Measurements from ENCODE around the gene NCKAP5. TPM values are rescaled to one million over a fixed set of nuclear protein-coding genes. Genes with fewer than 3 reads are reported as not detected.

NCKAP5 gene
- total RNA-seq, 1 donor from 2014 or later = 2.8 TPM

DNA sequence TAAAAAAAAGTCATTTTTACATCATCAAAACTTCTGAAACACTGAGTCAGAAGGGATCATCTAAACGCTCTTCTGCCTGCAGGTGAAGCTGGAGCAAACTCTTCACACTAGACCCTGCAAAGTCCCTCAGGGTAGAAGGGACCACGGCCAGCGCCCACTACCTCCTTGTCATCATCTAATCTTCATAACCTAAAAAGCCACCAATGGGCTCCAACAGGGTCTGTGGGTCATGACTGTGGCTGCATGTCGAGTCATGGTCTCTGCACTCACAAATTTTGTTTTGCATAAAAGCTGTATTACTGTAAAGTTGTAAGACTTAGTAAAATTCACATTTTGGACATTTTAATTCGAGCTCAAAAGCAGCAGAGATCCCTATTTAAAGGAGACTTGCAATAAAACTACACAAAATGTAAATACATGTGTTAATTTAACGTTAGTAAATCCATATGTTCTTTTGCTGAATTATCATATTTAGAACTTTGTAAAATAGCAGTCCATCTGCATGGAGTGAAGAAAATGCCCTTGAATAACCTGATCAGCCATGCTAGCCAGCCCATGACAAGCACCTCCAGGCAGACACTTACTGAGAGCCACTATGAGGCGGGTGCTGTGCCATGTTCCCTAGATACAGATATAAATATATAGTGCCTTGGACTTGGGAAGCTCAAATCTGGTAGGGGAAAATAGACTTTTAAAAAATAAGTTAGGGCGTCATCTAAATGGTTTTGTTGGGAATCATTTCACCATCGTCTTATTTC is 461.0 kb downstream of the NCKAP5 start:
- DNase-seq (peak; percentile 52), ATAC-seq (peak; percentile 98)
- intact Hi-C loops (cut with micrococcal nuclease) = no loop called here

DNA sequence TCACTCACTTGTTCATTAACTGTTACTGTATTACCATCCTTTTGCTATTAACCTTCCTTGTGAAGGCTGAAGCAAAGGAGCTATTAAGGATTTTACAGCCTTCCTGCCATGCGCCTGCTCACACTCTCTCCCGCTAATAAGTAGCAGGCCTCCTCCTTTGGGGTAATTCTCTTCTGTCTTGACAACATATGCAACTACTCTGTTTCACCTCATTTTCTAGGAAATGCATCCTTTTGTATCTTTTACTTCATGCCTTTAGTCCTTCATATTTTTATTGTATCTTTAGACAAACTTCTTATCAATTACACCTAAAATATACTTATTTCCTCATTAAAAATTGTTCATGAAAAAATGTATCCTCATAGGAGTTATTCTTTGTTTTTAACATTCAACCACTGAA is 463.4 kb downstream of the NCKAP5 start:
- DNase-seq (no peak), ATAC-seq (no peak)
- intact Hi-C loops (cut with micrococcal nuclease) = no loop called here

DNA sequence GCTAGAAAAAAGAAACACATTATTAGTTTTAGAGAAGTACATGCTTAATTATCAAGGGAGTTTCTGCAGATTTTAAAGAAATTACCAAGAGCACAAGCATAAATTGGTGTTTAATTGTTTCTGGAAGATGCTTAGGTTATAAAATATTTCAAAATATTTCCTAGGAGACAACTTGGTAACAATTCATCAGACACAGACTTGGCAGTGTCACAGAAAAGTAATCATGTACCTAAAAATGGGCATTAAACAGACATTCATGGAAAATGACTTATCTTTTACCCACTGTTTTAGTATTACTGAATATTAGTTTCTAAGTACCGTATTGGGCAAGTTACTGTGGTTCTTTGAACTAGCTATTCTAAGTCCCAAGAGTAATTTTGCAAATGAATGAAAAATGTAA is 469.5 kb downstream of the NCKAP5 start:
- DNase-seq (no peak), ATAC-seq (no peak)
- intact Hi-C loops (cut with micrococcal nuclease) = no loop called here

- ATAC-seq (no peak), DNase-seq (no peak)
- intact Hi-C loops (cut with micrococcal nuclease) = no loop called here
Measured at GRCh38 chr2:133097666-133098065, 470.6 kb downstream of the NCKAP5 start.

DNA sequence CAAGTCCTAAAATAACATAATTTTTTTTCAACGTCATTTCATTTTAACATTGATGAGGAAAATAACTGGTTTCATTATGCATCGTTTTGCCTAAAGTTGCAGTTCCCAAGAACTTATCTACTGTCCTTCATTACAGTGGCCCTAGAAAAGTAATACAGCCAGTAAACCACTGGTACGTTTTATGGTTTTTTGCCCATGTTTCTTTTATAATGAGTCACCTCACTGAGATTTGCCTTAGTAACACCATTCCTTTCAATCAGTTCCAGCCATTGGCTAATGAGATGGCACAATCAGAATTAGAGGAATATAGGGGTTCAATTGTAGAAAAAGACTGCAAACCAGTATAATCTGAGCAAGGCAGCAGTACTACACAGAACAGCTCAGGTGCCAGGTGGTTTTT is 475.7 kb downstream of the NCKAP5 start:
- intact Hi-C loops (cut with micrococcal nuclease) = no loop called here
- ATAC-seq (no peak), DNase-seq (no peak)

DNA sequence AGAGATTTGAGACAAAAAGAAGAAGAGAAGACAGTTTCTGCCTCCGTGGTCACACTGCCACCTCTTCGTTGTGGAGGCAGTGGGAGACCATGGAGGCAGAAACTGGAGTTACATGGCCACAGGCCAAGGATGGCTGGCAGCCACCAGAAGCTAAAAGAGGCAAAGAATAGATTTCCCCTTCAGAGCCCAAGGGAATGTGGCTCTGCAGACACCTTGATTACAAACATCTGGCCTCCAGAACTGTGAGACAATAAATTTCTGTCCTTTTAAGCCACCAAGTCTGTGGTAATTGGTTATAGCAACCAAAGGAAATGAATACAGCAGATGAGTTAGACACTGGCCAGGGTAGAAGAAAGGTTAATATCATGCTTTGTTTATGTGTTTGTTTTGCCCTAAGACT is 477.9 kb downstream of the NCKAP5 start:
- no peak for ATAC-seq

GRCh38 chr2:133086176-133086575 is 482.1 kb downstream of the NCKAP5 start:
- ATAC-seq = no peak
- intact Hi-C loops (cut with micrococcal nuclease) = no loop called here
- DNase-seq = no peak

More for the DNA sequence above, 477.9 kb downstream of the NCKAP5 start:
- no peak for DNase-seq
- intact Hi-C loops (cut with micrococcal nuclease) = no loop called here

- intact Hi-C loops (cut with micrococcal nuclease) = no loop called here
- ATAC-seq = no peak
- no peak for DNase-seq
Measured at GRCh38 chr2:133085646-133086045, 482.6 kb downstream of the NCKAP5 start.

DNA sequence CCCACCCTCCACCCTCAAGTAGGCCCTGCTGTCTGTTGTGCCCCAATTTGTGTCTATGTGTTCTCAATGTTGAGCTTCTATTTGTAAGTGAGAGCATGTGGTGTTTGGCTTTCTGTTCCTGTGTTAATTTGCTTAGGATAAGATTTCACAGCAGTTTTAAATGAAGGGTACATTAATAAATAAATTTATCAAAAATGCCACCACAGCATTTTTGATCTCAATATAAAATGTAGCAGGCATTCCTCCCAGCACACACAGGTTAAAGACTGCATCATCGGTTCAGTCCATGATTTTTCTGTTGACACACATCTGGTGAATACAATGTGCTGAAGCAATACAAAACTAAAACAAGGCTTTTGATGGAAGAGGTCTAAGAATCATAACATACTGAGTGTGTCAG is 486.2 kb downstream of the NCKAP5 start:
- intact Hi-C loops (cut with micrococcal nuclease) = no loop called here

DNA sequence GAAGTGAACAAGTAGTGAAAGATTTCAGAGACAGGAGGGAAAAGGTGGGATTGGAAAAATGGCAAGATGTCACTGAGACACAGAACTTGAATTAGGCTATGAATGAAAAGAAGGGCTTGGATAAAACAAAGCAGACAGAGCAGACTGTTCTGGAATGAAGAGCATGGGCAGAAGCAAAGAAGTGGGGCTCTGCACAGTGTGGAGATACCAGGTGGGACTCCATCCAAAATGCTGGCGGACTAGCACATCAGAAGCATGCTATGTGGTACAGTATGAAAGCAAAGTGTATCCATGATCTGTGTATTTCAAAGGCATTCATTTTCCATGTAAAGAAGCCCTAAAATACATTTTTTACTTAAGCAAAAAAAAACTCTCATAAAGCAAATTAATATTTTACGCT is 487.4 kb downstream of the NCKAP5 start:
- intact Hi-C loops (cut with micrococcal nuclease) = no loop called here

More for the DNA sequence above, 486.2 kb downstream of the NCKAP5 start:
- no peak for ATAC-seq
- DNase-seq = no peak

DNA sequence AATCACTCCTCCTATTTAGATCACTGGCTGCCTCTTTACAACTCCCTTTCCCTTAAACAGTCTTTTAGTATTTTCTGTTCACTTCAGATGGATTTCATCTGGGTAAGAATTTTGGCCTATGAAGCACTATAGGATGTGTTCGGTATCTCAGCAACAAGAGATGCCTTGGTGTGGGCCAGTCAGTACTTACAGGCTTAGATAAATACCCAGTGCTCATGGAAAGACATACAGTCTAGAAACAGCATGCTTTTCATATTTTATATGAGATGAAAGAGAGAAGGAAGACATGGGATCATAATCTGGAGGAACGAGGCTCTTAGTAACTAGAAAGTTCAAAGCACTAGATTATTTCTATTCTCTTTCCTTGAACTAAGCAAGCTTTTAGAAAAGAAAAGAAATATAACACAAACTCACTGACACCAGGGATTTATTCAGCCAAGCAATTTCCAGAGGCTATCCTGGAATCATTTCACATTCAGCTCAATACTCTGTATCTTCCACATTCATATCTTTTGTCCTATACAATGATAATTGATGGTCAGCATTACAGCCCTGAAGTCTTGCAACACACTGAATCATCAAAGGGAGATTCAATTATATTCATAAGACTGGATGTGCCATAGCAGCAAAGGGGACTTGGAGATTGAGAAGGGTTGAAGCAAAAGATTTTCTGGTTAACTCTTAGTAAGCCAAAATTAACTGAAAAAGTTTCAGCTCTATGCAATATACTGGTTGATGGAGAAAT is 489.4 kb downstream of the NCKAP5 start:
- ATAC-seq (no peak), DNase-seq (no peak)
- intact Hi-C loops (cut with micrococcal nuclease) = no loop called here

More for the DNA sequence above, 487.4 kb downstream of the NCKAP5 start:
- DNase-seq (peak; percentile 23), ATAC-seq (peak; percentile 76)

DNA sequence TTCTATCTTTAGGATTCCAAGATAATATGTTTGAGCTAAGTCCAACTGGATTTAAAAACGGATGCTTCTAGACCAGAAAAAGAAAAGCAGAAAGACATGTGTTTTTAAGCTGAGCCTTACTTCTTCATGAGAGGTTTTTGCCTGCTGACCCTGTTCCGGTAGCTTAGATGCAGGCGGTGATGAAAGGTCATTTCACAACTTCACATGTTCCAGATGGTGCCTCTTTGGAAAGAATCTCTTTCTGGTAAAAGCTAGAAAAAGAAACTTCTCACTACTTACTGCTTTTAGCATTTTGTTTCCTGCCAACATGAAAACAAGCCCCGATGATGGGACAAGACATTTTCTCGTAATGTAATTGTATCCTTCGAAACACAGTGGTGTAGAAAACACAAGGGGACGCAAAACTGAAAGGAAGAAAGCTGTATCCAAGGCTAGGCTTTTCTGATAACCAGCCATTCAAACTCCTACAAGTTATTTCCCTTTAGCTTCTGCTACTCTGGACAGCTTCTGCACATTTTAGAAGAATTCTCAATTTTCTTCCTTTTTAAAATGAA is 490.9 kb downstream of the NCKAP5 start:
- no peak for DNase-seq
- ATAC-seq = peak; percentile 91
- intact Hi-C loops (cut with micrococcal nuclease) = no loop called here

DNA sequence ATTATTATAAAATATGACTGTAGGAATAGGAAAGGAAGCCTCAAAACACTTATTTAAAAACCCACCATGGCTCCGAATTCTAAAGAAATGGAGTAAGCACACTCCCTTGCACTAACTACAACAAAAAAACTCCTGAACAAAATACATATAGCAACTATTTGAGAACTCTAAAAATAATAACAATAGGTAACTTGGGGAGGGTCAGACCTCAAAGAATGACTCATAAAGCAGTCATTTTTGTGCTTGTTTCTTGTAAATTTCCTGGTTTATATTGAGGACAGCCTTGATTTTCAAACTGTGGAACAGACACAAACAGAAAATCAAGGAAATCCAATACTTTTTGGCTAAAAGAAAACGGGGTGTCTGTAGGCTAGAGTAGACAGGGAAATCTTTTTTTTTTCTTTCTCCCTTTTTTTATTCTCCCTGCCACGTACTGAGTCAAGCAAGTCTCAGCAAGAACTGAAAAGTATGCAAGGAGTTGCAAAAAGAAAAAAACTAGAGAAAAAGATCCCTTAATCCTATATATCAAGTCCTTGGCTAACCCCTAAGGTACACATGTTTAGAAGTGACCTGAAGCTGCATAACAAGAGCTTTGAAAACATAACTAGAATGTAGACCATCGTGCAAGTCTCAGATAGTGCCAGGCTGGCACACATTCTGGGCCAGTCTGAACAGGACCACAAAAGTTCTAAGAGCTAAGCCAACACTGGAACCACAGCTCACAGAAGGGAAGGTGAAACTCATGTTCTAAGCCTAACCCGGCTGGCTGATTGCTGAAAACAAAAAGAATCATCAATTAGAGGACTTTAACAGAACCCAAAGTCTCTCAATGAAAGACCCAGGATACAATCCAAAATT is 495.2 kb downstream of the NCKAP5 start:
- DNase-seq (no peak), ATAC-seq (no peak)
- intact Hi-C loops (cut with micrococcal nuclease) = no loop called here

GRCh38 chr2:133063775-133064174 is 504.5 kb downstream of the NCKAP5 start:
- ATAC-seq = no peak
- intact Hi-C loops (cut with micrococcal nuclease) = no loop called here
- DNase-seq = no peak

GRCh38 chr2:133062931-133063665 is 505.2 kb downstream of the NCKAP5 start:
- intact Hi-C loops (cut with micrococcal nuclease) = no loop called here
- ATAC-seq (no peak), DNase-seq (no peak)

- no peak for DNase-seq
- ATAC-seq = no peak
- intact Hi-C loops (cut with micrococcal nuclease) = no loop called here
Measured at GRCh38 chr2:133061874-133062593, 506.2 kb downstream of the NCKAP5 start.

DNA sequence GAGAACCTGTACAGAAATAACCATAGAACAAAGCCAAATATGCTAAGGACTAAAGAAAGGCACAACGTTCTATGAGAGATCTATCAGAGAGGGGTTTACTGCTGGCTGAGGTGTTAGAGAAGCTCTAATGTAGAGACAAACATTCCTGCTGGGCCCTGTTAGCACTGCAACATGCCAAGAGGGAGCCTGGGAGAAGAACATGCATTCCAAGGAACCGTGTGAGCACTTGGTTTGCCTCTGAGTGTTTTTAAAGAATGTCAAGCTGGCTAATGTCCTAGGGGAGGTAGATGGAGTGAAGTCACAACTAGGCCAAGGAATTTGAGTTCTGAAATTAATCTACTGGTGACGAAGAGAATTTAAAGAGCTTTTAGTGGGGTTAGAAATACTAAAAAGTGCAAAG is 514.0 kb downstream of the NCKAP5 start:
- no peak for ATAC-seq
- intact Hi-C loops (cut with micrococcal nuclease) = no loop called here
- no peak for DNase-seq

GRCh38 chr2:133053541-133053940 is 514.7 kb downstream of the NCKAP5 start:
- ATAC-seq (no peak), DNase-seq (no peak)
- intact Hi-C loops (cut with micrococcal nuclease) = no loop called here
